ENCODE measurements around the gene HS2ST1.

The HS2ST1 gene

DNA sequence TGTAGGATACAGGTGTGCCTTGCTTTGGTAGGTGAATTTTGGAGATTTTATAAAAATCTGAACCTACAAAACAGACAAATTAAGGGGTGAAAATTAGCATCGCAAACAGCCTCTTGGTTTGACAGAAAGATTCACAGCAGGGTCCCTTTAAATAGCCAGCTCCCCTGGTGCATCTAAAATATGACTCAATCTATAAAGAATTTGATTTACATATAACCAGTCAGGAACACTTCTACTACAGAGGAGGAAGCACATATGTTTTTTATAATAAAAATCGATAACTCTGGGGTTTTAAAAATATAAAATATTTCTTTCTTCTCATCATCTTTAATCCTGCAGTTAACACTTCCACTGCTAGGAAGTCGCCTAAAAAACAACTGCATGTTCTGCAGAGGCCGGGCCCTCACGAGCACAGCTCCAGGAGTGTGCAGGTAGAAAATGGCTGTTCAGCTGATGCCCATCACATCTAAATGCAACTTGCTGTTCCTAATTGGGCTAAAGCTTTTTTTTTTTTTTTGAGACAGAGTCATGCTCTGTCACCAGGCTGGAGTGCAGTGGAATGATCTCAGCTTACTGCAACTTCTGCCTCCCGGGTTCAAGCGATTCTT, 203.4 kb downstream of the HS2ST1 start:
- no peak for DNase-seq

DNA sequence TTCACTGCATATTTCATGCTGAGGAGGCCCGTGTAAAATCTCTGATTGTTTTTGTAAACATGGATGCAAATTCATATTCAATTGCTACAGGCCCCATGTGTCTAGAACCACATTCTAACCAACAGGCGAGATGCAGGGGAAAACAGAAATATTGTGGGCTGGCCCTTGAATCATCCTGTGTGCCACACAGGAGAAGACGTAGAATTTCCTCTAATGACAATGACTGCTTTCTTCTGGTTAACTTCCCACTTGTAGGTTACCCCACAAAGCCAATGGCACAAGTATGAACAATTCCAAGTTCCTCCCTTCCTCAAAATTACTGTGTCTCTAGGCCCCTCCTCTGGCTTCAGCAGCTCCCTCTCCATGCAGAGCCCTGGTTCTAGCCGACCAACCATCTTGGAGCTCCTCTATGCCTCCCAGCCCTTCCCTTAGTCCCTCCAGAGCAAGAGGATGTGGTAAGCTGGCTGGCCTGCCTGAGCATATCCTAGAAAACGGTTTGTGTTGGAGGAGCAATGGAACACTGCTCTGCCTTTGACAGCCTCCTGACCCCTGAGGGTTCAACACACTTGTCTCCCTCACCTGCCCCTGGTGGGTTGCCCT, 205.2 kb downstream of the HS2ST1 start:
- DNase-seq = no peak

DNA sequence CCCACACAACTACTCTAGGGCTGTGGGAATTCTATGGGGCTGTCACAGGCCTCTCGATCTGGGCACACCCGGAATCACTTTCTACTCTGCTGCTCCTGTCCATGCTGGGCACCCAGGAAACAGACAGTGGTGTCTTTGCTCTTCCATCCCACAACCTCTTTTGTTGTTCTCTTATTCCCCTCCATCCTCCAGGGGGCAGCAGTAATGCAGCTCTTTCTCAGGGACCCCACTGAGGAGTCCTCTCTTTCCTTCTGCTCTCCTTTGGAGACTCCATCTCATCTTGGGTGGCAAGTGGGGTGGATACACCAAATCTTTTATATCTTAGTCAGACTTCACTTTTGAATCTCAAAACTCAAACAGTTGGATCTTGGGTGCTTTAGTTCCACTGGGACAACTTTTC, 206.3 kb downstream of the HS2ST1 start:
- no peak for DNase-seq

DNA sequence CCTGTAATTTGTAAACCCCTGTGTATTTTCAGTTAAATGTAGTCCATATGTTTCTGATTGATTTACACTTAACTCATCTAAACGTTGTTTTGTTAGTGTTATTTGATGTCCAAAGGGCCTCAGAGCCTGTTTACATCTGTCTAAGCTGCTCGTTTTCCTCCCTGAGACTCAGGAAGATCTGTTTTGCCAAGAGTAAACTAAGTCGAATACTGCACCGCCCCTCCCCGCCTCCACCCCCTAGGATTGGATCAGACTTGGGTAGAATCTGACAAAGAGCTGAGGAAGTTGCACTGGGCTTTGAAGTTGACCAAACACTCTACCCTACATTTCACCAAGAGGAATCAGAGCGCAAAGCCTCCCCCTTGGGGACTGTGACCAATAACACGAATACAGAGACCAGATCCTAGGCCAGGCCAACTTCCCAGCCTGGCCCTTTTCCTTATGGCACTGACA, 207.3 kb downstream of the HS2ST1 start:
- no peak for DNase-seq

DNA sequence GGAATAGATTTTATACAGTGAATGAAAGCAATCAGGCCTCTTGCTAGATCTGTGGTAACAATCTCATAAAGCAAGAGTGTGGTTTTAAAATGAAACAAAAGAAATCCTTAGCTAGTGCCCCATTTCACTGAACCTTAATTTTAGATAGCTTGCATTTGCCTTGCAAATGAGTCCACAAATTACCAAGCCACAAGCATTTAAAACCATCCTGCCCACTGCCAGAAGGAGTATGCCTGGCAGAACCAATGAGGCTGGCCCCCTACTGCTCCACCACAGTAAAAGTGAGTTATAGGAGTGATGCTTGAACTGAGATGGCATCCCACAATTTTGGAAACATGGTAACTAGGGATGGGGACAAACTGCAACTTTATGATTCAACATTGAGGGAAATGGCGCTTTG, 207.8 kb downstream of the HS2ST1 start:
- no peak for DNase-seq

DNA sequence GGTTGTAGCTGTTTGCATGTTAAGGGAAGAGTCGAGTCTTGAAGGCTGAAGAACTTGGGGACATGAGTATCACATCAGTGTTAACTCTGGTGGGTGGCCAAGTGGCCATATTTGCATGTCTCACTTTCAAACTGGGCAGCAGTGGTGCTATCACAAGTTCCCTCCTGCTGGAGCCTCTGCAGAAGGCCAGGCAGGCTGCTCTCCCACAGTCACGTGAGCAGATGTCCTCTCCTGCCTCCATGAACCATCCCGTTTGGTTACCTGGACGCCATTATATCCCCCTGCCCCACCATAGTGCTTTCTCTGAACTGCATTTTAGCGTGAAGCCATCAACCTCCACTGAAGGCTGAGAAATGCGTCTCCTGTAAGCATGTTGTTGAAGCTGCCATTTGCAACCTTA, 209.2 kb downstream of the HS2ST1 start:
- no peak for DNase-seq

DNA sequence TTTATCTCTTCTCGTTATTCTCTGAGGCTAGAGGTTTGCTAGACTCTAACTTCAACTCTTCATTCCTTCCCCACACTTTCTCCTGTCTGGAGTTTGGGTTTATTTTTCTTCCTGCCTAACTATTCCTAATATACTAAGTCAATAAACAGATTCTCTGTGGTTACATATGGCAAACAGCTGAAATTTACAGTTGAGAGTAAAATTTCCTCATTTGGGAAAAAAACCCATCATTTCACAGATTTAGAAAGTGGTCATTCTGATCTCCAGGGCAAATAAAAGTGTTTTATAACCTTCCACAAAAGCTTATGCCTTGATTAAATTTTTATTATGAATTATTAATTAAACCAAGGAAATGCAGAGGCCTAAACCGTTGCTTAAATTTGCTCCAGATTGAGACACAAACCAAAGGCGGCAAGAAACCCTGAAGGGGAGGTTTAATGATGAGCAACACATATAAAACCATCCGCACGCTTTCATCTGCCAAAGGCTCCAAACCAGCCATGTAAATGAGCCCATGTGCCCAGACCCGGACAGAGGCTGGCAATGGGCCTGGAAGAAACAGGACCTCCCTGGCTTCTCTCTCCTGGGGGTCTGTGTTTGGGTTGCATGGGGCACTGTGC, 212.6 kb downstream of the HS2ST1 start:
- no peak for DNase-seq

DNA sequence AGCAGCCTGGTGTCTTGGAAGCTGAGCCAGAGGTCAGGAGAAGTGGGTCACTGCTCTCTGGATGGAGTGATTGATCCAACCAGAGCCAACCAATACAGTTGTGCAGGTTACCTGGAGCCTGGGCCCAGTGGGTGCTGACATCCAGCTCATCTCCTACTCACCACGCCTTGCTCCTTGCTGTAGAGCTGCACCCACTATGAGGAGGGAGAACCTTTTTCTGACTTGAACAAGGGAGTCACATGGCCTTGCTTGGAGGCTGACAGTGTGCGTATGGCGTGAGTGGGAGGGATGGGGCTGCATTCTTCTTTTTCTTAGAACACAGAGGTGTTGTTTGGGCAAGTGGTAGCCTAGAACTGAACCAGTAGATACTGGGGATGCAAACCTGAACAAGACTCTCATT, 213.1 kb downstream of the HS2ST1 start:
- DNase-seq = no peak

DNA sequence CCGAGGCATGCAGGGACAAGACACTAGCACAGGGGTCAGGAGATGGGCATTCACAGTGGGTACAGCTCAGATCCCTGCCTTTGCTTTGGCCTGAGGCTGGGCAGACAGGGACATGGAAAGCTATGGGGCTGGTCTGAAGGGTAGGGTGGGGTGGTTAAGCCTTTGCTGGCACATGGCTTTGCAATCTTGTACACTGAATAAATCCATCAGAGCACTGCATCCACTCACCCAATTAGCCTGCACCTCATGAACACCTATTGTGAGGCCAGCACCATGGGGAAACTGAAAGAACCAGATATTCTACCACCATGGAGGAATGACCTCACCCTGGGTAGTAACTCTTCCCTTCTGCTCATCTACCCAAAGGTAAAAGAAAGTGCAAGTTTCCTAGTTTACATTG, 214.6 kb downstream of the HS2ST1 start:
- DNase-seq = no peak

DNA sequence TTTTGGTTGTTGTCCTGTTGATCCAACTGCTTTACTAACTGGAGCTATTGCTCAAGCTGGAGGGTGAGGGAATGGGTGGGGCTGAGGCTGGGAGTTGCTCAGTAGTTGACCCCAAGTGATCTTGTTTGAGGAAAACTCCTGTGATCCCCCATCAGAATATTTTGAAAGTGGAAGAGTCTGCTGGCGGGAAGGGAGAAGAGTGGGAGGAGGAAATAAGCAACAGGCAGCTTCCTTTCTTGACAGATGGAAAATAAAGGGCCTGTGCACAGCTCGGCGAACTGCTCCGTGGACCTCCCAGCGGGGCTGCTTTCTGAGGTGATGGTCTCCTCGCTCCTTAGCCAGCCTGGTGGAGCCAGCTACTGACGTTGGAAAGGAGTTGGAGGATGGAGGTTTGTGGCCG, 215.2 kb downstream of the HS2ST1 start:
- DNase-seq = no peak

DNA sequence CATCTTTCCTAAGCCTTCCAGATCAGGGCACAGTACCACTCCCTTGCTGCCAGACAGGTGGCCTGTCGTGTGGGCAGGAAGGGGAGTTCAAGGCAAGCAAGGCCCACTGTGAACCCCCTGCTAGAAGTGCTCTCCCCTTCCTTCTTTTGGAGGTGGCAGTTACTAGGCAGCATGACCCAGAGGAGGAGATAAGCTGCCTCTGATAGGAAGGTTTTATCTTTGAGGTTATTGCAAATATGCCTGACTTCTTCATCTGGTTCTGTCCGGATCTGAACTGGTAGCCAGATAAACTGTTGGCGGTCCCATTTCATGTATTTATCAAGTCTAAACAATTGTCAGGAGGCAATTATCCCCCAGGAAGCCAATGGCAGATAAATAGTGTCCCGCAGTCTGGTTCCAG, 216.0 kb downstream of the HS2ST1 start:
- DNase-seq = no peak

DNA sequence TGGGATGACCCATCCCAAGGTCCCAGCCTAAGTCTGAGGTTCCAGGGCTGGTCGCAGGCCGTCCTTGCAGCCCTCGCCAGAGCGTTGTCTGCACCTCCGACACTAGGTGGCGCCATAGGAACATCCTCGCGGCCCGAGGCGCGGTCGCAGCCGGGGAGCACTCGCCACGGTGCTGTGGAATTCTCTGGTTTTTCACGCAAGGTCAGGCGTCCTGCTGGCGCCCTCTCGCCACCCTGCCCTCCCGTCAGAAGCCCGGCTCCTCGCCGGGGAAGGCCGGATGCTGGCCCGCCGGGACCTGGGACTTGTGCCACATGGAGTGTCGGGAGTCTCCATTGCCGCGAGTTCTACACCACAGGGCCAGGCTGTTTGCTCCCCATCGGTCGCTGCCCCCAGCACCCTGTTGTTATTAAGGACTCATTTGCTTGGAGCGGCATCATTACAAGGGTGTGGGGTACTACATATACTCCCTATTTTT, 217.4 kb downstream of the HS2ST1 start:
- peak; percentile 56 for DNase-seq

DNA sequence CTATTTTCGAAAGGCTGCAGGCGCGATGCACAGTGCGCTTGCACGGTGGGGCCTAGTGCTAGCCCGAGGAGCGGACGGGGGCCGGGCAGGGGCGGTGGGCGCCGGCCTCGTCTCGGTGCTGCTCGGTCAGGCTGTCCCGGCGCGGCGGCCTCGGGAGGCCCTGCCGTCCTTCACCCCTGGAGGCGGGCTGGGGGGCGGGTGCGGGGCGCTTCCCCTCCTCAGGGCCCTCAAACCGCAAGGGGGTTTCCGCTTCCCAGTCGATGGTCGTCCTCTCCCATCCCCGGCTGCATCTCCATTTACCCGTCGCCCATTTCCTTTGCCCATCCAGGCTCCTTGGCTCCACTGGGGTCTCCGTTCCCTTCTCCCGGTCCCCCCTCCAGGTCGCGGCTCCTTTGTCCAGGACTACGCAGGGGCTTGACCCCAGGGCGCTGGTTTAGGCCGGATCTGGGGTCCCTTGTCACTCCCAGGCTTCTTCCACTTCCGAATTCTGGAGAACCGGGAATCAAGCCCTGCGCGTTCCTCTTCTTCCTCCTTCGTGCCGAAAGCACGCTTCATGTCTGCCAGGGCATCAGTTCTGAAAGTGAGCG, 217.9 kb downstream of the HS2ST1 start:
- DNase-seq = no peak

DNA sequence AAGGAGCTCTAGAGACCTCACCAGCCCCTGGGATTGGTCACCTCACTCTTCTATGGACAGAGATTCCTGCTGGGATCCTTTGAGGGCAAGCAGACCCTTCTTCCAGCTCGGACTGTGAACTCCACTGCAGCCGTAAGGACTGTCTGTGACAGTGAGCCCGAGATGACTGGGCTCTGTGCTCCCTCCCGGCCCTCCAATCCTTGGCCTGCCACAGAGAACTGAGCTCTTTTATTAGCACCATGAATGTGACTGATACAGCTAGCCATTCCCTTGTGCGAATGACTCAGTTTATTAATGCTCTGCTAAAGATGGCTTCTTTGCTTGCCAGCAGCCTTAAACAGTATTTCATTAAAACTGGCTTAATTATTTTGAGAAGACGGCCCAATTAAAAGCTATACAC, 219.6 kb downstream of the HS2ST1 start:
- no peak for DNase-seq

DNA sequence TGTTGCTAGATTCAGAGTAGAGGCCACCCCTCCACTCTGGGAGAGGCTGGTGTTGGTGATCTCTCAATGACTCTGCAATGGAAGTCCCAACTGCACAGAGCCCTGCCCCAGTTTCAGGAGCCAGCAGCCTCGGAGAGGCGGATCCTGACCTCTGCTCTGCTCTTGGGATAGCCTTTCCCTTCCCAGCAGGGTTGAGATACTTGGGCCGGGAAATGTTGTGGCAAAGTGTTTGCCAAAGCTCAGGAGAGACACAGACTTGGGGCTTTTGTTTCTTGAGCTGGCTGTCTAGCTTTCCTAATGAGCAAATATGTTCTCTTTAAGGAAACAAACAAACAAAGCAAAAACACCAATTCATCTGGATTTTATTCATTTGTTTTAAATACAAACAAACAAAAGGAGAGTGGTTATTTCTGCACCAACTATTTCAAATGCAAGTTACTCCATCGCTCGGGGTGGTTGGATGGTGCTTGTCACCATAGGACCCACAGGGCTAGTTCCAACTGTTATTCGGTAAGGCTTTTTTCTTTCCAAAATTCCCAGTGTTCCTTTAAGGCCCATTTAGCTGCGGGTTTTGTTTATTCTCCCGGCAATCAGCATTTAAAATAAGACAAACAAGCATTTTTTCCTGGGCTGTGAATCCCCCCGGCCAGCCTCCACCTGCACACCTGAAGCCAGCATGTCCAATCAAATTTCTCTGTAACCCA, 220.3 kb downstream of the HS2ST1 start:
- DNase-seq = no peak

DNA sequence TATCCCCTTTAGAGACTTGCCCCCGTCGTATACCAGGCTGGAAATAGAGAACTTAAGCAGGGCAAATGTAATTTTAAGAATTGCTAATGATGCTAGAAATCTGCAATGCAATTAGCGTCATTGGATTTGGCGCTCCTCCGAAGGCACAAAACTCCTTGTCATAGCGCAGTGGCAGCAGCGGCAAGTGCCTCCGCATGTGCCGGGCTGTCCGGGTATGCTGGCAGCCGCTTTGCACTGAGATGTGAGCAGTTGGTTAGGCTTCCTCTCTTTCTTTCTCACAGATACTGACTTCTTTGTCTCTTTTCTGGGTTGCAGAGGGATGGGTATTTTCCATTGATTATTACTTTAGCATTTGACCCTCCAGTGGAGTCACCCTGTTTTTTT, 220.9 kb downstream of the HS2ST1 start:
- DNase-seq = no peak

DNA sequence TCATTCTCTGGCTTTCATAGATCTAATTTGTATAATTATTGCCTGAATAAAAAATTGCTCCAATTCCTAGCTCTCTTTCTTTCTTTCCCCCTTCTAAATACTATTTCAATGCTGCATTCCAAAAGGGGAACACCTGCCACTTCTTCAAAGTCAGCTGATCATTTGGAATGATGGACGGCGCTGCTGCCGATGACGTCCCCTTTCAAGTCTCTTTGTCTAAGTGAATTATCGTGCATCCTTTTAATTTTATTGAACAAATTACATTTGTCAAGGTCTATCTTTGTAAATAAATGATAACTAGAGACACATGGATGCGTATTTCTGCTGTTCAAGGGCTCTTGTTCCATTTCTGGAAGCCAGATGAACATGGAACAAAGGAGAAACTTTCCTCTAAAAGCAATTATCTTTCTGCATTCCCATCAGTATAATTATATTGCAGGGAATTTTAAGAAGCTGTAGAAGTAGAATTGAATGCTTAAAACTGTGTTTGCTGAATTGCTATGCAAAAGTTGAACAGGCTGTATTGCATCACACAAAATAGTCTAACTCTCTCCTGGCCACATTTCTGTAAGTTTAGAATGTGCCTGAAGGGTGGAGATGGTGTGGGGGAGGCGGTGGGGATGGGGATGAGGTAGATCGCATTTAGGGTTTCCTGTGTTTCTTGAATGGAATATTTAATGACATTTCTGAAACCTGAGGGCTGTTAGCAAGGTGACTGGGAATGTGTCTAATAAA, 222.3 kb downstream of the HS2ST1 start:
- no peak for DNase-seq

DNA sequence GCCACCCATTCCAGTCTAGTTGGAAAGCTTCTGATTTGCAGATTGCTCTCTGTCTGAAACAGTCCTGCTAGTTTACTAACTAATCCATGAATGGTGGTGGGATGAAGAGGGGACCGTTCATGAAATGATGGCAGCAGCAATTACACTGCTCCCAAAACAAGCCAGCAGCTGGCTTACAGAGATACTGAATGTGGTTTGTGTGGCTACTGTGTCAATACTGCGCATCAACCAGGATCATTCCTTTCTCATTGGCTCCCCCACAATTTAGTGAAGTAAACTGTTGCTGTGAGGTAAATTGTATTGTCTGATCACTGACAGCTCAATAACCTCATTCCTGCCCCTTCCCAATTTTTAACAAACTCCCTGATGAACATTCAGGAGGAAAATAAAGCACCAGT, 222.9 kb downstream of the HS2ST1 start:
- DNase-seq = no peak

DNA sequence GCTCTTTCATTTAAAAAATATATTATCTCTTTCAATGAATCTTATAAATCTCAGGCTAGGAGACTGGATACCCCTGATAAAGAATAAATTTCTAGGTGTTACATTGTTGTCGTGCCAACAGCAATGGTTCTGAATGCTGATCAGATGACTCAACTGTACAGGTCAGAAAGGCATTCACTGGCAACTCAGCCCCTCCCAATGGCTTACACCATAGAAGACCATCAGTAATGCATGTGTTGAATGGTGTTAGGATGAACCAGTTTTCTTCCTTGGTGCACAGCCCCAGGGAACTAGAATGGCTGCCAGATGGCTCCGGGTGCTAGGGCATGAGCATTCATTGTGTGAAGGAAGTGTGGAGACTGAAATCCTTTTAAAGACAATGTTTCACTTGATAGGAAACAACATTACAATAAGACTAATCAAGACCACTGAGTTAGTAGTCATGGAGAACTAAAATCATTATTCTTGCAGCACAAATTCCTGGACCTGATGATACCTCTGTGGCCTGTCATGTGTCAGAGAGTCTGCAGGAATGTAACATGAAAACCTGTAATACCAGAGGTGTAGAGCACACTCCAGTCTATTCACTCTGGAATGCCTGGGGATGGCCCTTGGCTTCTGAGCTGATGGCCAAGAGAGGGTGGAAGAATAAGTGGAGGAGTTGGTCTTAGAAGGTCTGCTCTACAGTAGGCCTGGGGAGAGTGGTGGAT, 226.6 kb downstream of the HS2ST1 start:
- DNase-seq = no peak

DNA sequence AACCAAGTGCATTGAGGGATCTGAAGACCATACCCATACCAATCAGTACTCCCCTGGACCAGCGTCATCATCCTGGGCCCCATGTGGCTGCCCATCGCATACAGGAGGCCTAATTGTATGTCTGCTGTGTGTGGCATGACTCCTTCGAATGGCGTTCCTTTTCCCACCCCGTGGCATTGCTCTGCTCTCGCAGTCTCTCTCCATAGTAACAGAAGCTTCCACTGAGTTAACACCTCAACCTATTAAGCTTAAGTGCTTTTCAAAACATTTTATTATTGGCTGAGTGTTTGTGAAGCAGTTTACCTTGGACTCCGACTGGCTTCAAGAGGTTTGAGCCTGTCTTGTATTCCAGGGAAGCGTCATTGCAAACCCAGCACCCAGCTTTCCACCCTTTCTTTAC, 227.1 kb downstream of the HS2ST1 start:
- DNase-seq = no peak

DNA sequence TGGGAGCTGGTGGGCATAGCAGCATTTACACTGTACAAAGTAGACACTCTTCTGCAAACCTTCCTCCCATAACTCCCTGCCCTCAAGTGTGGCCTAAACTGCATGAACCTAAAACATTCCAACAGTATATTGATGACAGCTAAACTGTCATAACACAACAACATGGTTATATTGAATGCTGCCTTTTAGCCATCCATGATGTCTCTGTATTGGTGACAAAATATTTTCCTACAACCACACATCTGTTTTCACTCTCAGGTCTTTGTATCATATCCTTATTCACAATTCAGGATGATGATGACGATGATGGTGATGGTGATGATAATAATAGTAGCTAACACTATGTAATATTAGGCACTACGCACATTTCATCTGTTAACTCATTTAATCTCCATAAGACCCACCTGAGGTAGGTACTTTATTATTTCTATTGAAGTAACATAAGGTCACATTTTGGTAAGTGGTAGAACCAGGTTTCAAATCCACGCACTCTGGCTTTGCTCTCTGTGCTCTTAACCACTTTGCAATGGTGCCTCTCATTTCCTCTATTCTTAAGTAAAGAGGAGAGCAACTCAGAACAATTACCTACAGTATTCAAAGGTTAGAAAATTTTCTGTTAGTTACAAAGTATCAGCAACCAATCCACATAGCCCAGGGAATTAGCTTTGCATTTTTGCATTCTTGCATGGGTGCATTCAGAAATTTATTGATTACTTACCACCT, 229.1 kb downstream of the HS2ST1 start:
- no peak for DNase-seq

Measured in activated effector memory CD4-positive, alpha-beta T cell treated with Interleukin-2 at 50 U/mL for 16 hours (primary cell).